Nephron (organoid): ENCODE data around the gene SLC16A6.
"Not testable (repeated sequence)": the region's sequence is repeated elsewhere in the genome, so short reads cannot be mapped to it uniquely, and the experiment has no call there.

Experiments used
- H3K27ac Mint-ChIP-seq, 3 experiments: 2 replicates each; pipeline ENCODE4 v1.8.0; 2020; ENCODE audit warnings: mixed read lengths in 3 of 3, mild to moderate bottlenecking in 2 of 3, moderate library complexity in 1 of 3
- H3K27me3 Mint-ChIP-seq: 2 replicates; pipeline ENCODE4 v1.8.0; 2021; ENCODE audit warnings: low read depth, mild to moderate bottlenecking, moderate library complexity, mixed read lengths
- H3K36me3 Mint-ChIP-seq: 2 replicates; pipeline ENCODE4 v1.8.0; 2020; ENCODE audit warnings: low read depth, mixed read lengths
- H3K4me1 Mint-ChIP-seq: 2 replicates; pipeline ENCODE4 v1.8.0; 2020; ENCODE audit warnings: mixed read lengths
- H3K4me3 Mint-ChIP-seq, 3 experiments: 2 replicates each; pipeline ENCODE4 v1.8.0; 2020; ENCODE audit warnings: mild to moderate bottlenecking in 3 of 3, mixed read lengths in 3 of 3, moderate library complexity in 2 of 3
- H3K9me3 Mint-ChIP-seq: 2 replicates; pipeline ENCODE4 v1.8.0; 2020; ENCODE audit warnings: mixed read lengths
- TF ChIP-seq, protein P1 (sequence below), 3 experiments: fragments of 200-600 bp; sonication (generic); IDR thresholded peaks; one replicate each; pipeline ENCODE4 v1.5.0; 2021; ENCODE audit warnings: antibody characterized with exemption in 3 of 3; ENCODE audit not compliant: unreplicated experiment in 3 of 3

Gene SLC16A6, protein sequence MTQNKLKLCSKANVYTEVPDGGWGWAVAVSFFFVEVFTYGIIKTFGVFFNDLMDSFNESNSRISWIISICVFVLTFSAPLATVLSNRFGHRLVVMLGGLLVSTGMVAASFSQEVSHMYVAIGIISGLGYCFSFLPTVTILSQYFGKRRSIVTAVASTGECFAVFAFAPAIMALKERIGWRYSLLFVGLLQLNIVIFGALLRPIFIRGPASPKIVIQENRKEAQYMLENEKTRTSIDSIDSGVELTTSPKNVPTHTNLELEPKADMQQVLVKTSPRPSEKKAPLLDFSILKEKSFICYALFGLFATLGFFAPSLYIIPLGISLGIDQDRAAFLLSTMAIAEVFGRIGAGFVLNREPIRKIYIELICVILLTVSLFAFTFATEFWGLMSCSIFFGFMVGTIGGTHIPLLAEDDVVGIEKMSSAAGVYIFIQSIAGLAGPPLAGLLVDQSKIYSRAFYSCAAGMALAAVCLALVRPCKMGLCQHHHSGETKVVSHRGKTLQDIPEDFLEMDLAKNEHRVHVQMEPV

DNA sequence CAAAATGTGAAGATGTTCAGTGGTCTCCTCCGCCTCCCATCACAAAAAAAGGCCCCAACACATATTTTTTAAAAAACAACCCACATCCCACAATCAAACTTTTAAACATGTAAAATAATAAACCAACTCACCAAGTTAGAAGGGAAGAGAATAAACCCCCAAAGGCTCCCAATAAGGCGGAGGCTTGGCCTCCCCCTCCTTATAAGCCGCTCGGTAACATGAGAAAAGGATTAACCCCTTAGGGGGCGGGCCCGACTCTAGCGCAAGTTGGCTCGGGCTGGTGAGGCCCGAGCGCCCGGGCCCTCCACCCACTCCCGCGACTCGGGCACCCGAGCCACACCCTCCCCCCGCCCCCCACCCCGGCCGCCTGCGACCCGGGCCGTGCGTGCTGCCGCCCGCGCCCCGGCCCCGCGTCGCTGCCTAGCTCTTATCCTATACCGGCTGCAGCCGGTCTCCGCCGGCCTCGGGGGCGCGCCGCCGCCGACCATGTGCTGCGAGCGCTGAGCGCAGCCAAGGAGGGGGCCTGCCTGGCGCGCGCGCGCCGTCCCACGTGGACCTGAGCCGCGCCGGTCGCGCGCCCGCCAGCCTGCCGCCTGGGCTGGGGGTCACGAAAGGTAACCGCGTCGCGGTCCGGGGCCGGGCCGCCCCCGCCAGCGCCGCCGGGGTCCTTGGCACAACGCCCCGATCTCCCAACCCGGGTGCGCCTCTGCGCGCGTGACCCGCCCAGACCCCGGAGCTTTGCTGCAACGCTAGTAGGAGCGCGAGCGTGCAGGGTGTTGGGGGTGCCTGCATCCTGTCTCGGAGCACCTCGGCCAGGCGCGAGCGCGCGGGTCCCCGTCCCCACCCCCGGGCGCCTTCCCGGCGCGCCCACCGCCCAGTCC lies at the start of gene SLC16A6, which contains the start of gene ARSG:
Gene SLC16A6 (minus strand): TSS at position 173 of the 881 bp plus-strand sequence. CDS start 12,807 bp downstream, outside the sequence.
Gene ARSG (plus strand): TSS at position 541 of the 881 bp plus-strand sequence. CDS start 15,999 bp downstream, outside the sequence.
- Mint-ChIP-seq H3K4me1 (peaks cover 11% of the 10 kb centered on the region), H3K9me3 (no peaks in the 10 kb centered on the region)
- TF ChIP-seq, protein P1, sequence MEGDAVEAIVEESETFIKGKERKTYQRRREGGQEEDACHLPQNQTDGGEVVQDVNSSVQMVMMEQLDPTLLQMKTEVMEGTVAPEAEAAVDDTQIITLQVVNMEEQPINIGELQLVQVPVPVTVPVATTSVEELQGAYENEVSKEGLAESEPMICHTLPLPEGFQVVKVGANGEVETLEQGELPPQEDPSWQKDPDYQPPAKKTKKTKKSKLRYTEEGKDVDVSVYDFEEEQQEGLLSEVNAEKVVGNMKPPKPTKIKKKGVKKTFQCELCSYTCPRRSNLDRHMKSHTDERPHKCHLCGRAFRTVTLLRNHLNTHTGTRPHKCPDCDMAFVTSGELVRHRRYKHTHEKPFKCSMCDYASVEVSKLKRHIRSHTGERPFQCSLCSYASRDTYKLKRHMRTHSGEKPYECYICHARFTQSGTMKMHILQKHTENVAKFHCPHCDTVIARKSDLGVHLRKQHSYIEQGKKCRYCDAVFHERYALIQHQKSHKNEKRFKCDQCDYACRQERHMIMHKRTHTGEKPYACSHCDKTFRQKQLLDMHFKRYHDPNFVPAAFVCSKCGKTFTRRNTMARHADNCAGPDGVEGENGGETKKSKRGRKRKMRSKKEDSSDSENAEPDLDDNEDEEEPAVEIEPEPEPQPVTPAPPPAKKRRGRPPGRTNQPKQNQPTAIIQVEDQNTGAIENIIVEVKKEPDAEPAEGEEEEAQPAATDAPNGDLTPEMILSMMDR (IDR thresholded peaks at IDR 0.05; ENCODE audit: unreplicated experiment in 3 of 3): no peak

DNA sequence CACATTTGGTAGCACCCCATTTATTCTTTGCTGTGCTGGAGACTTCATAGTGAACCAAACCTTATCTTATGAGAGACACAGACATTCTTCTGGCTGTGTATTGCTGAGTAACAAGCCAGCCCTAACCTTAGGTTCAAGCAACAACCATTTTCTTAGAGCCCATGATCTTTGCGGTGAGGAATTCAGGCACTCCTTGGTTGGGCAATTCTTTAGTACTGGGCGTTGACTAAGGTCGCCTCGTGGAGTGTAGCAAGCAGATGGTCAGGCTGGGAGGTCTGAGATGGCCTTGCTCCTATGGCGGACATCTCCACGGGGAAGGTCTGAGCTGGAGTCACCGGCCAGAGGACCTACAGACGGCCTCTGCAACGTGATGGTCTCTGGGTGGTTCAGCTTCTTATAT lies 43.5 kb upstream of the SLC16A6 start:
- Mint-ChIP-seq H3K9me3 (peaks cover 33% of the 10 kb centered on the region), H3K4me1 (no peaks in the 10 kb centered on the region), H3K36me3 (peaks cover 4% of the 10 kb centered on the region), H3K27ac (no peak overlapping the region), H3K4me3 (no peak overlapping the region), H3K27me3 (peaks cover 9% of the 10 kb centered on the region)
- TF ChIP-seq, protein P1 (IDR thresholded peaks at IDR 0.05; ENCODE audit: unreplicated experiment in 3 of 3): no peak

More for the DNA sequence above, at the start of gene SLC16A6, which contains the start of gene ARSG:
- no peak within 1 kb of the TSS for H3K27ac Mint-ChIP-seq
- no peaks in the 10 kb centered on the region for H3K36me3 Mint-ChIP-seq
- H3K4me3 Mint-ChIP-seq: peak within 1 kb of the TSS; percentile 84 to 89 (median 88)
- H3K27me3 Mint-ChIP-seq: peaks cover 77% of the 10 kb centered on the region

DNA sequence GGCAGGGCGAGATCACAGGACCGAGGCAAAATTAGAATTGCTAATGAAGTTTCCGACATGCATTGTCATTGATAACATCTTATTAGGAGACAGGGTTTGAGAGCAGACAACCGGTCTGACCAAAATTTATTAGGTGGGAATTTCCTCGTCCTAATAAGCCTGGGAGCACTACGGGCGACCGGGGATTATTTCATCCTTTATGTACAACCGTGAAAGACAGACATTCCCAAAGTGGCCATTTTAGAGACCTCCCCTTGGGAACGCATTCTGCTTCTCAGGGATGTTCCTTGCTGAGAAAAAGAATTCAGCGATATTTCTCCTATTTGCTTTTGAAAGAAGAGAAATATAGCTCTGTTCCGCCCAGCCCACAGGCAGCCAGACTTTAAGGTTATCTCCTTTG lies 41.0 kb upstream of the SLC16A6 start:
- H3K4me1 Mint-ChIP-seq, H3K36me3 Mint-ChIP-seq, H3K27me3 Mint-ChIP-seq, H3K4me3 Mint-ChIP-seq, H3K27ac Mint-ChIP-seq: not testable (repeated sequence)
- H3K9me3 Mint-ChIP-seq: peaks cover 45% of the 10 kb centered on the region

DNA sequence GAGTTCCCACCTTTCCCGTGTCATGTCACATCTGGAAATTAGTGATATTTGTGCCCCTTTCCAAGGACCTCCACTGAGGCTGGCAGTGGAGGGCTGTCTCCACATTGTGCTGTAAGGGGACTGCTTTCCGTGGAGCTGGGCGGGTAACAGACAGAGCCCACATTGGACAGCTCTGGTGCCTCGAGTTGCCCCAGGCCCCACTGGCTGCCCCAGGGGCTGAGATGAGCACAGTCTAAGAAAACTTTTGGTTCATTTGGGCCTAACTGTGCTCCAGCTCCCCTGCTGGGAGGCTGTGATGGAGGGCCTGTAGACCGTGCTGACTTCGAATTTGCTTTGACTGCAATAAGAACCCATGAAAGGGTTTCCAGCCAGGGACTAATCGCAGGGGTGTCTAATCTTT lies 38.4 kb upstream of the SLC16A6 start:
- TF ChIP-seq, protein P1 (IDR thresholded peaks at IDR 0.05; ENCODE audit: unreplicated experiment in 3 of 3): no peak
- Mint-ChIP-seq H3K9me3 (peaks cover 39% of the 10 kb centered on the region), H3K4me3 (no peak overlapping the region), H3K36me3 (peaks cover 4% of the 10 kb centered on the region), H3K27me3 (peaks cover 7% of the 10 kb centered on the region), H3K4me1 (no peaks in the 10 kb centered on the region), H3K27ac (no peak overlapping the region)

DNA sequence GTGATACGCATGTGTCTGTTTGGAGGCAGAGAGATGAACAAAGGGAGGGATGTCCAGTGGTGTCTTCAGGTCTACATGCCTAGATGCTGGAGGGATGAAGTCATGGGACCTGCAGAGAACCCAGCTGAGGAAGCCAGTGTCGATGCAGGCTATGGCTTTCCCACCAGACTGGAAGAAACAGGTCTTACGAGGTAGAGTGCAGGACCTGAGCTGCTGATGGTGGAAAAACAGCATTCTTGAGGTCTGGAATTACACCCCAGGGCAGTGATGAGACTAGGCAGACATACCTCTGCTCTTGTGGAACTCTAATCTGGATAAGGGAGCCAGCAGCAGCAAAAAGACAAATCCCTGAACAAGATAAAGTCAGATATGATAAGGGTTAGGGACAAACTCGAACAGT lies 37.7 kb upstream of the SLC16A6 start:
- TF ChIP-seq, protein P1 (IDR thresholded peaks at IDR 0.05; ENCODE audit: unreplicated experiment in 3 of 3): no peak
- H3K27me3 Mint-ChIP-seq: peaks cover 7% of the 10 kb centered on the region
- peaks cover 37% of the 10 kb centered on the region for H3K9me3 Mint-ChIP-seq
- H3K27ac Mint-ChIP-seq: no peak overlapping the region
- peaks cover 4% of the 10 kb centered on the region for H3K36me3 Mint-ChIP-seq
- H3K4me1 Mint-ChIP-seq: no peaks in the 10 kb centered on the region
- no peak overlapping the region for H3K4me3 Mint-ChIP-seq
